GM21423 (cell line): ENCODE data around the gene UBAP1.
"Not testable (repeated sequence)": the region's sequence is repeated elsewhere in the genome, so short reads cannot be mapped to it uniquely, and the experiment has no call there.

Source experiments
- ATAC-seq: cut with Tn5 transposase; IDR thresholded peaks from one replicate; pipeline ENCODE4 v1.9.1; 2021; ENCODE audit warnings: mild to moderate bottlenecking, moderate library complexity; ENCODE audit not compliant: unreplicated experiment

Gene UBAP1

GRCh38 chr9:34256987-34257585 is 78.2 kb downstream of the UBAP1 start:
- ATAC-seq, result no peak

DNA sequence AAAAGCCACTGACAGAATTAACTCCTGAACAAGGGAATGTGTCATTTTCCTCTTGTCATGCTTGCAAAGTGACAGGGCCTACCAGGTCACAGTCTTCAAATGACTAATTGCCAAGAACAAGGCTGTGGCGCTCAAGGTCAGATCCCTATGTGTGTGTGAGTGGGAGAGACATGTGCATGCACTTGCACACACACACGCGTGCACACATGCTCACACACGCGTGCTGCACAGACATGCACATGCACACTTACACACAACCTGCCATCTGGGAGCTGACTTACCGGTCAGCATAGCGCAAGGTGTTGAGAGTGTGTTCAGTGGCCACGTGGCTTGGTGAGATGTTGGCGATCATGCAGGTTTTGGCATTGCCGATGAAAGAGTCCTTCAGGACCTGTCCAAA is 80.5 kb downstream of the UBAP1 start:
- no peak for ATAC-seq

DNA sequence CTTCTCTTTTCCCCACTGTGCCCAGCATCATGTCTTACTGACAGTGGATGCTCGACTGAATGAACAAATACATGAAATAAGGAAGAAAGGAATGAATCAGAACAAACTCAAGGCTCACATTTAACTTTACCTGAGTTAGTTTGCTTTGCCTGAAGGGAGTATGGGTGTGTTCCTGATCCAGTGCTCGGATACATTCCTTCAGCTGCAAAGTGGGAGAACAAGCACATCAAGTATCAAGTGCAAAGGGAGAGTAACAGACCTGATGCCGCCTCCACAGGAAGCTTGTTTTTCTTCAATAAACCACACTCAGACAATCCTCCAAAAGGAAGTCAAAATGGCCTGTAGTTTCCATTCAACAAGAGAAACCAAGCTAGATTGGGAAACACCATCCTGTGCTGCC is 84.1 kb downstream of the UBAP1 start:
- no peak for ATAC-seq

GRCh38 chr9:34267660-34268059 is 88.8 kb downstream of the UBAP1 start:
- ATAC-seq, result no peak

DNA sequence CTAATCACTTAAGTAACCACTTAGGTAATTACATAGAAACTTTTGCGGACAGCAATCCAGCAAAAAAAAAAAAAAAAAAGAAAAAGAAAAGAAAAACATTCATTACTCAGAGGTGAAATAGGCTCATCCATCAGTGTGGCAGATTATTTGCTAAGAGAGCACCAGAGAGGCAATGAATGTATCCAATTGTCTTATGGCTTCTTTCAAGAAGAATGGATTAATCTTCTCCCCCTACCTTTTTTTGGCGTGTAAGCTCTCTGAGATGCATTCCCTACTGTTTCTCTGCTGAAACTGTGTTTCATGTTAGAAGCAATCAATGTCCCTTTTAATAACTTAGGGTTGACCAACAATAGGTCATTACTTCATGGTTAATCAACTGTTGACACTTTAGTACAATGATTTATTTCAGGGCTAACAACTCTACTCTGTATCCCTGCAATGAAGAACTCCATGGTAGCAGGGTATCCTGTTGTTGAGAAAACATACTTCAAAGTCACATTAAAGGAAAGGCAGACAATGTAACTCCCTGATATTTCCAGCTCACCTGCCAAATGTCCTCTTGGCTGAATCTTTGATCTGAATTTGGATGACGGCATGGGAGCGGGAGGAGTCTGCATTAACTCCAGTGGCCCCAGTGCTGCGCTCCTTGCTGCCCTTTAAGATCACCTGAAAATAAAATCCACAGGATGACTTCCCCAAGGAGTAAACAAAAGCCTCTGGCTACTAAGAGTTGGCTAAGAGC is 92.6 kb downstream of the UBAP1 start:
- ATAC-seq, result no peak

DNA sequence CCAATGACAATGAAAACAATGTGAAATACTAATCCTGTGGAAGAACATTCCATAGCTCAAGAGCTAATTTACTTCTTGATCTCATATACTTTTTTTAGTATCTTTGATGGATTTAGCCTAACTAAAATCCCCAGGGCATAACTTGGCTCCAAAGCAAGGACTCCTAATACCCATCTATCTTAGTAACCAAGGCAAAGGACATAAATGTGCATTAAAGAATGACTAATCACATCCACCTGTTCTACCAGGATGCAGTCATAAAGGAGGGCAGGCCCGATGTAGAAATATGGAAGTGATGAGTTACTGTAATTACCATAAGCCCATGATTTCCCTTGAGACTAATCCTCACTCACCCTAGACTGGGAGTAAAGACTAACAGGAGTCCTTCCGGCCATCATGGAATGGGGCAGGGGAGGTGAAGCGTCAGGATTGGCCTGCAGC is 93.3 kb downstream of the UBAP1 start:
- ATAC-seq, result no peak

GRCh38 chr9:34273588-34273987 is 94.7 kb downstream of the UBAP1 start:
- ATAC-seq, result not testable (repeated sequence)

- ATAC-seq, result no peak
Observed at GRCh38 chr9:34275811-34276210, 97.0 kb downstream of the UBAP1 start.

- ATAC-seq, result no peak
Observed at GRCh38 chr9:34276772-34277171, 97.9 kb downstream of the UBAP1 start.

DNA sequence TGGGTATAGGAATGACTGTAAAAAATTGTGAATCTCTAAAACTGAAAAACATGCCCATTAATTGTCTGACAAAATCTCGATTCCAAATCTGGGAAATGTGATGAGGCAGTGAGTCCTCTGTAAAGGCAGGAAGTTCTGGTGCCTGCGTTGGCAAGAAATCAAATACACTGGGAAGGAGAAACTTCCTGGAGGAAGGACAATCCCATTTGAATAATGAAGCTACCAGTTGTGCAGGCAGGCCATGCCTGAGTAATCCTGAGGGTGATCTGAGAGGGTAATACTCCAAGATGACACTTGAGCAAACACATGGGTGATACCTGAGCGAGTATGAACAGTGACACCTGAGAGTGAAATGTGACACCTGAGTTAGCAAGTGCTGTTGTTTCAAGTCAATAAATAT is 100.6 kb downstream of the UBAP1 start:
- no peak for ATAC-seq

DNA sequence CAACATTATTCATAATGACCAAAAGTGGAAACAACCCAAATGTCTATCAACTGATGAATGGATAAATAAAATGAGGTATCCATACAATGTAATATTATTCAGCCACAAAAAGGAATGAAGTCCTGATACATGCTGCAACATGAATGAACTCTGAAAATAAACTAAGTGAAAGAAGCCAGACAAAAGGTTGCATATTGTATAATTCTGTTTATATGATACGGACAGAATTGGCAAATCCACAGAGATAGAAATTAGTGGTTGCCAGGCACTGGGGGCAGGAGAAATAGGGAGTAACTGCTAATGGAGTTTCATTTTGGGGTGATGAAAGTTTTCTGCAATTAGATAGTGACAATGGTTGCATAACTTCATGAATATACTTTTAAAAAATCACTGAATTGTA is 103.3 kb downstream of the UBAP1 start:
- ATAC-seq, result no peak

DNA sequence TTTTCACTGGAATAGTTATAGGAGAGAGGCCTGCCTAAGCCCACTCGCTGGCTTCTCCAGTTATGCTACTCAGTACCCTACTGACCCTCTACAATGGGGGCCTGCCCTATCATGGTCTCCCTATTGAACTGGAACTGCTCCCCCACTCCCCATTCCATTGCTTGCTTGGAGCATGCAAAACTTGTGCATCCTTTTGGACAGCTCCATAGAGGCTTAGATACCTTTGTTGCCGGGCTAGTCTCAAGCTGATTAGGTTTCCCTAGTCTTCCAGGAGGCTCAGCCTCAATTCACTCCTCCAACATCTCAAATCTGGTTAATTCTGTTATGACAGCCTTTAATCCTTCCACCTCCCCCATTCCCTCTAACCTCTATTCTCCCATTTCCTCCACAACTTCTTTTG is 110.3 kb downstream of the UBAP1 start:
- ATAC-seq, result no peak

GRCh38 chr9:34291023-34291422 is 112.2 kb downstream of the UBAP1 start:
- ATAC-seq, result no peak

GRCh38 chr9:34291423-34291822 is 112.6 kb downstream of the UBAP1 start:
- no peak for ATAC-seq

DNA sequence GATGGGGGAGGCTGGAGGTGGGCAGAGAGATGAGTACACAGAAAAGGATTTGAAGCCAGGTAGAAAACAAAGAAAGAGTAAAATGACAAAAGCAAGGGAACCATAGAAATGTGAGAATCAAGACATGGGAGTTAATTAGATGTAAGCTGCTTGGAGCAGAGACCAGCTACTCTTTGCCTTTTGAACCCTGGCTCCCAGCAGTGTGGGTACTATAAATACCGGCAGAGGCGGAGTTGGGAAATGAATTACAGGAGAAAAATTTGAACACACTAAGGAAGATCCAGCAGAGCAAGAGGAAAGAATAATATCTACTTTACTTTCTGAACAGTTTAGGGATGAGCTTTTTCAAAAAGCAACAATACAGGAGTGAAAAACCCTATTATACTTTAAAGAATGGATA is 113.7 kb downstream of the UBAP1 start:
- ATAC-seq, result no peak

- ATAC-seq, result not testable (repeated sequence)
Observed at GRCh38 chr9:34301064-34301463, 122.2 kb downstream of the UBAP1 start.
